Mammary epithelial cell (primary cell): Measurements from ENCODE around the gene CEP89.

Experiments
- EZH2 ChIP-seq: IDR thresholded peaks from 2 replicates; pipeline ENCODE4 v1.6.1; 2012; ENCODE audit warnings: low read length, inconsistent platforms, borderline replicate concordance
- TF ChIP-seq, protein P1 (sequence below), 2 donors: IDR thresholded peaks in 1 of 2; conservative IDR thresholded peaks in 1 of 2; 2 replicates each; pipeline ENCODE4 v1.5.1; 2011 to 2012; ENCODE audit warnings: inconsistent platforms in 2 of 2, low read length in 2 of 2, mild to moderate bottlenecking in 2 of 2, control low read depth in 1 of 2, low read depth in 1 of 2; ENCODE audit not compliant: insufficient read depth in 1 of 2; ENCODE audit errors: extremely low read depth in 1 of 2

DNA sequence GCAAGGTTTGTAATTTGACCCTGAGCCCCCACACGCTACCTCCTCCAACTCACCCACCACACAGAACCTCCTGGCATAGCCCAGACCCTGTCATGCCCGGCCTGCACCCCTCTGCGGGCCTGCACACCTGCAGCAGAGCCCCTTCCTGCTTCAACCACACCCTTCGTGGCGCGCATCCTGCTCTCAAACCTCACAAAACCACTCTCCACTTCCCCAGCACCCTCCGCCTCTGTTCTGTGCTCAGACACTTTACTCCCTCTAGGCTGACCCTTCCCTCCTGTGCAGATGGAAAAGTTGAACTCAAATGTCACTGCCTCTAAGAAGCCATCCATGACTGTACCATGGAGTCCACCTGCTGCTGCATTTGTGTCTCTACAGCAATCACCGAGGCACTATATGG, 28.8 kb upstream of the CEP89 start:
- TF ChIP-seq, protein P1, sequence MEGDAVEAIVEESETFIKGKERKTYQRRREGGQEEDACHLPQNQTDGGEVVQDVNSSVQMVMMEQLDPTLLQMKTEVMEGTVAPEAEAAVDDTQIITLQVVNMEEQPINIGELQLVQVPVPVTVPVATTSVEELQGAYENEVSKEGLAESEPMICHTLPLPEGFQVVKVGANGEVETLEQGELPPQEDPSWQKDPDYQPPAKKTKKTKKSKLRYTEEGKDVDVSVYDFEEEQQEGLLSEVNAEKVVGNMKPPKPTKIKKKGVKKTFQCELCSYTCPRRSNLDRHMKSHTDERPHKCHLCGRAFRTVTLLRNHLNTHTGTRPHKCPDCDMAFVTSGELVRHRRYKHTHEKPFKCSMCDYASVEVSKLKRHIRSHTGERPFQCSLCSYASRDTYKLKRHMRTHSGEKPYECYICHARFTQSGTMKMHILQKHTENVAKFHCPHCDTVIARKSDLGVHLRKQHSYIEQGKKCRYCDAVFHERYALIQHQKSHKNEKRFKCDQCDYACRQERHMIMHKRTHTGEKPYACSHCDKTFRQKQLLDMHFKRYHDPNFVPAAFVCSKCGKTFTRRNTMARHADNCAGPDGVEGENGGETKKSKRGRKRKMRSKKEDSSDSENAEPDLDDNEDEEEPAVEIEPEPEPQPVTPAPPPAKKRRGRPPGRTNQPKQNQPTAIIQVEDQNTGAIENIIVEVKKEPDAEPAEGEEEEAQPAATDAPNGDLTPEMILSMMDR (conservative IDR thresholded peaks at IDR 0.05 in 1 of 2, IDR thresholded peaks at IDR 0.05 in 1 of 2; ENCODE audit: extremely low read depth in 1 of 2, insufficient read depth in 1 of 2, low read depth in 1 of 2, low read length in 2 of 2): no peak
- no peak for TF ChIP-seq EZH2
